ENCODE measurements around the gene SNX32.
"Not testable (repeated sequence)": the region's sequence is repeated elsewhere in the genome, so short reads cannot be mapped to it uniquely, and the experiment has no call there.

Gene SNX32

GRCh38 chr11:65888163-65888814 is 54.5 kb downstream of the SNX32 start, which contains the start of gene FIBP:
TSS of gene FIBP (minus strand) at chr11:65888471. CDS start at chr11:65888418, 53 bp downstream.
- in situ Hi-C loops (cut with MboI; ENCODE audit: low pct_unique_long_range_greater_than_20kb, low sequenced_read_pairs, unreplicated experiment), result no loop called here
- DNase-seq (ENCODE audit: low spot score), result peak; percentile 97
- TF ChIP-seq, protein P1, sequence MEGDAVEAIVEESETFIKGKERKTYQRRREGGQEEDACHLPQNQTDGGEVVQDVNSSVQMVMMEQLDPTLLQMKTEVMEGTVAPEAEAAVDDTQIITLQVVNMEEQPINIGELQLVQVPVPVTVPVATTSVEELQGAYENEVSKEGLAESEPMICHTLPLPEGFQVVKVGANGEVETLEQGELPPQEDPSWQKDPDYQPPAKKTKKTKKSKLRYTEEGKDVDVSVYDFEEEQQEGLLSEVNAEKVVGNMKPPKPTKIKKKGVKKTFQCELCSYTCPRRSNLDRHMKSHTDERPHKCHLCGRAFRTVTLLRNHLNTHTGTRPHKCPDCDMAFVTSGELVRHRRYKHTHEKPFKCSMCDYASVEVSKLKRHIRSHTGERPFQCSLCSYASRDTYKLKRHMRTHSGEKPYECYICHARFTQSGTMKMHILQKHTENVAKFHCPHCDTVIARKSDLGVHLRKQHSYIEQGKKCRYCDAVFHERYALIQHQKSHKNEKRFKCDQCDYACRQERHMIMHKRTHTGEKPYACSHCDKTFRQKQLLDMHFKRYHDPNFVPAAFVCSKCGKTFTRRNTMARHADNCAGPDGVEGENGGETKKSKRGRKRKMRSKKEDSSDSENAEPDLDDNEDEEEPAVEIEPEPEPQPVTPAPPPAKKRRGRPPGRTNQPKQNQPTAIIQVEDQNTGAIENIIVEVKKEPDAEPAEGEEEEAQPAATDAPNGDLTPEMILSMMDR (IDR thresholded peaks at IDR 0.05; ENCODE audit: extremely low read depth, insufficient read depth, missing control alignments), result peak; percentile 77

GRCh38 chr11:65890324-65891218 is 56.8 kb downstream of the SNX32 start, which contains the start of gene CCDC85B:
TSS of gene CCDC85B (plus strand) at chr11:65890673. CDS start at chr11:65890784, 111 bp downstream.
- TF ChIP-seq, protein P1 (IDR thresholded peaks at IDR 0.05; ENCODE audit: extremely low read depth, insufficient read depth, missing control alignments), result no peak
- DNase-seq (ENCODE audit: low spot score), result peak; percentile 98
- in situ Hi-C loops (cut with MboI; ENCODE audit: low pct_unique_long_range_greater_than_20kb, low sequenced_read_pairs, unreplicated experiment), result no loop called here

- TF ChIP-seq, protein P1 (IDR thresholded peaks at IDR 0.05; ENCODE audit: extremely low read depth, insufficient read depth, missing control alignments), result peak; percentile 72
- in situ Hi-C loops (cut with MboI; ENCODE audit: low pct_unique_long_range_greater_than_20kb, low sequenced_read_pairs, unreplicated experiment), result no loop called here
- DNase-seq (ENCODE audit: low spot score), result peak; percentile 58
Measured at GRCh38 chr11:65891219-65892136, 57.7 kb downstream of the SNX32 start.

- in situ Hi-C loops (cut with MboI; ENCODE audit: low pct_unique_long_range_greater_than_20kb, low sequenced_read_pairs, unreplicated experiment); DNase-seq (ENCODE audit: low spot score): not testable (repeated sequence)
Measured at GRCh38 chr11:65892137-65892540, 58.4 kb downstream of the SNX32 start.

DNA sequence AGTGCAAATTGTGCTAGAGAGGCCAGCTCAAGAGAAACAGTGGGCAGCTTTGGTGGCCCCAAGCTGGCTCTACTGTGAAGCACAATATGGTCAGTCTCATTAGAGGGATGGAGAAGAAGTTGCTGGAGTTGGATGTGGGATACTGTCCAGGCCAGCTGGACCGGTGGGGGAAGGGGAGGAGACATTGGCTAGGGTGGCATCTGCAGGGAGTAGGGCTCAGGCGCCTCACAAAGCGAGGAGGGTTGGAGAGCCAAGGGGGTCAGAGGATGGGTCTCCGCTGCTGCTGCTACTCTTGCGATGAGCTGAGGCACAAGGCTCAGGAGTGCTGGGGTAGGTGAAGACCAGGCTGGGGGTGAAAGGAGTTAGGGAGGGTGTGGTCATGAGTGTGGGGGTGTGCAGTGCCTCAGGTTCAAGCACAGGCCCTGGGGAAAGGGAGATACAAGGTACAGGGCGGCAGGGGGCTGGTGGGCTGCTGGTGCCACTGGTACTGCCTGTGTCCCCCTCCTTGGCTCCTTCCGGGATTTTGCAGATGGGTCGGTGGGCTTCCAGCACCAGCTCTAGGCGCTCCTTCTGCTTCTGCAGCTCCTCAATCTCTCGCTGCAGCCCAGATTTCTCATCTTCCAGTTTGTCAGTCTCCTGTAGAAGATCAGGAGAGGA is 59.0 kb downstream of the SNX32 start:
- DNase-seq (ENCODE audit: low spot score), result no peak
- TF ChIP-seq, protein P1 (IDR thresholded peaks at IDR 0.05; ENCODE audit: extremely low read depth, insufficient read depth, missing control alignments), result no peak
- in situ Hi-C loops (cut with MboI; ENCODE audit: low pct_unique_long_range_greater_than_20kb, low sequenced_read_pairs, unreplicated experiment), result no loop called here

DNA sequence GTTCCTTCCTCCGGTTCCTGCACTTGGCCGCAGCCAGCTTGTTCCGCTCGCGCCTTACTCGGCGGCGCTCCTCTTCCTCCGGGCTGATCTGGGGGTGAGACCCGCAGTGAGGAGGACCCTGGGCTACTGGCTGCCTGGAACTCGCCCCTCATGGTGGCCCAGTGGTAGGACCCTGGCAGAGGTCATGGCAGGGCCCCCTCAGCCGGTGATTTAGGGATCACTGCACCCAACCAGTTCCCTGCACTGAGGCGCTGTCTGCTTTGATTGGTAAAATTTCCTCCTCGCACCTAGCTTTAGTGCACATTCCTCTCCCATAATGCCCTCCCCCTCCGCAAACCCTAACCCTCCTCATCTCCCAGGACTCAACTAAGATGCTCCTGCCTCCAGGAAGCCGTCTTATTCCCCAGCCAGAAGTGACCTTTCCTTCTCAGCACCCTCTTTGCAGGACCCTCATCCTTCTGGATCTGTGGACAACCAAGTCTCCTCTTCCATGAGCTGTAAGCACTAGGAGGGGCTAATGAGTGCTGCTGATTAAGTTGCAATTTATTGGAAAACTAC is 60.4 kb downstream of the SNX32 start:
- TF ChIP-seq, protein P1 (IDR thresholded peaks at IDR 0.05; ENCODE audit: extremely low read depth, insufficient read depth, missing control alignments), result no peak
- DNase-seq (ENCODE audit: low spot score), result no peak
- in situ Hi-C loops (cut with MboI; ENCODE audit: low pct_unique_long_range_greater_than_20kb, low sequenced_read_pairs, unreplicated experiment), result no loop called here
